Measurements from ENCODE around the gene UBE3D.
"Not testable (repeated sequence)": the region's sequence is repeated elsewhere in the genome, so short reads cannot be mapped to it uniquely, and the experiment has no call there.

UBE3D gene

GRCh38 chr6:82872185-82872584 is 193.5 kb downstream of the UBE3D start:
- no peak for DNase-seq (ENCODE audit: low read depth)

DNA sequence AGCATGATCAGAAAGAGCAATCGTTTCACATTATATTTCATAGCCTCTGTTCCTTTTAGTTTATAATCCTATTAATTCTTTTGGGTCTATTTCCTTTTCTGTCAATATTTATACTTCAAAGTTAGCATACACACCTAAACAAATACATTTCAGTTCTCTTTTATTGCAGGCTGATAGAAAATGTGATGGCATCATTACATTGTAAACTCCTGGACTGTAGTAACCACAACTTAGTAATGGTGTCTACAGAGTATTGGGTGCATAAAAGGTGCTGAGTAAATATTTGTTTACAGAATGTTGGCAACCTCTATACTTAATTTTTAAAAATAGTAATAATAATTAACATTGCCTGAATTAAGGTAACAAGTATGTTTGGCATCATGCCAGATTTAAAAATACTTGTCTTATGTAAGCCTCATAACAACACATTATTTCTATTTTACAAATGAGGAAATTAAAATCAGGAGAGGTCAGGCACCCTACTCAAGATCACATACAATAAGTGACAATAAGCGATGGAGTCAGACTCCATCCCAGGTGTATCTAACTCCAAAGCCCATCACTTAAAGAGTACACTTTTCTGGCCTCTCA is 195.0 kb downstream of the UBE3D start:
- DNase-seq (ENCODE audit: low read depth), result no peak

GRCh38 chr6:82869493-82869892 is 196.1 kb downstream of the UBE3D start:
- DNase-seq (ENCODE audit: low read depth), result no peak

DNA sequence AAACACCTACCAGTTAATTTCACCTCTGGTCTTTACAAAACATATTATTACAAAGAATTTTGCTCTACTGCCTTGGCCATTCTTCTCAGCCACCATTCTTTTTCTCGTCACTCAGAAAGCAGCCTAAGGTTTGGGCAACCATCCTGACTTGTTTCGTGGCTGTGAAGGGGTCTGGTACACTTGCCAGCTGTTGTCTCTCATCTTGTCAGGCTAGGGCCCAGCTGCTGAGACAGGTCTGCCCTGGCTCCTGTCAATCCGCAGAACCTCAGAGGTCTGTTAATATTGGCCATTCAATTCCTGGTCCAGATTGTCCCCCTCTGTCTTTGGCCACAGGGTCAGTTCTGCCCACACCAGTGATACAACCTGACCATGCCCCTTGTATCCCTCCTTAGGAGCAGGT is 197.7 kb downstream of the UBE3D start:
- no peak for DNase-seq (ENCODE audit: low read depth)

DNA sequence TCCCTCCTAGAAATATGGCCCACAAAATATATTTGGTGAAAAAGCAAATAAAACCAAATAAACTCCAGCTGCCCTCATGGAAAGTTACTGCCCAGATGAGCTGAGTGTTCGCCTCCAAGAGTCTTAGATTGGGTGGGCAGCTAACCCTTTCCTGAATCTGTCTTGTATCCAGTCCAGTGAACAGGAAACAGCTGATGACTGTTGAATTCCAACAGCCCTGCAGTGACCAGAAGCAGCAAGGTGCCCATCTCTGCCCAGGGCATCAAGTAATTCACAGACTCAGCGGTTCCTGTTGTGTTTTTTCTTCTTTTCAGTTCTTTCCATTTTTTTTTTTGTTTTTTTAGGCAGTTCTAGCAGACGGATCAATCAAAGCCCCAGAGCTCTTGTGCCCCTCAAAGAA is 199.2 kb downstream of the UBE3D start:
- no peak for DNase-seq (ENCODE audit: low read depth)

DNA sequence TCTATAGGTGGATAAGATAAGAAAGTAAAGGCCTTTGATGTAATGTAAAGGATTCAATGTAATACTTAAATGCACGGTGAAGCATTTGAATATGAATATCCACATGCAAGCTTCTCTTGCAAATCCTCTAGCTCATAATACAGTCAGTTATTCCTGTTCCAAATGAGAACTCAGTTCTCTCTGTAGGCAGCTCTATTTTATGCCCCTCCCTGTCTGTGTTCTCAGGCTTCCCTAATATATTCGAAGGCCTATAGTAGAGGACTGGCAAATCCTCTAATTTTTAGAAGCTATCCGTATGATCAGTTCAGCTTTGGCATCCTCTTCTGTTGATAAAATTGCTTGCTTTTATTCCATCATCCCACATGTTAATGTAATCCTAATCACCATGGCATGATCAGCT is 200.2 kb downstream of the UBE3D start:
- DNase-seq (ENCODE audit: low read depth), result no peak

DNA sequence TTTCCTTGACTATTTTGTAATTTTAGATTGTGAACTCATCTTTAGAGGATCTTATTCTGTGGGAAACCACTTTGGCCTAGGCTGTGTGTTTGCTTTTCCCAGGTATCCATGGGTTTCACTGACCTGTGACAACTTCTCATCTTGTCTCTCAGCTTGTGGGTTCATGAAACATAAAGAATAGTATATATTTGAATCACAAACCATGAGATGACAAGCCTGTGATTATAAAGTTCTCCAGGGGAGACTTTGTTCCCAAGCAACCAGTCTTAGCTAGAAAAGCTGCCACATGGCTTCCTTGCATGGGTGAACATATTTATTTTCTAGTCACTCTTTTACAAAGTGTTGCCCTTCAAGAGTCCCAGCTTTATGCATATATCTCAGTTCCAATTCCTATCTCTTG is 201.9 kb downstream of the UBE3D start:
- DNase-seq (ENCODE audit: low read depth), result no peak

- DNase-seq (ENCODE audit: low read depth), result no peak
Observed at GRCh38 chr6:82862543-82862942, 203.1 kb downstream of the UBE3D start.

- DNase-seq (ENCODE audit: low read depth), result no peak
Observed at GRCh38 chr6:82861121-82861520, 204.5 kb downstream of the UBE3D start.

- DNase-seq (ENCODE audit: low read depth), result not testable (repeated sequence)
Observed at GRCh38 chr6:82856077-82856476, 209.6 kb downstream of the UBE3D start.

DNA sequence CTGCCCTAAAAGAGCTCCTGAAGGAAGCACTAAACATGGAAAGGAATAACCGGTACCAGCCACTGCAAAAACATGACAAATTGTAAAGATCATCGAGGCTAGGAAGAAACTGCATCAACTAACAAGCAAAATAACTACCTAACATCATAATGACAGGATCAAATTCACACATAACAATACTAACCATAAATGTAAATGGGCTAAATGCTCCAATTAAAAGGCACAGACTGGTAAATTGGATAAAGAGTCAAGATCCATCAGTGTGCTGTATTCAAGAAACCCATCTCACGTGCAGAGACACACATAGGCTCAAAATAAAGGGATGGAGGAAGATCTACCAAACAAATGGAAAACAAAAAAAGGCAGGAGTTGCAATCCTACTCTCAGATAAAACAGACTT is 212.7 kb downstream of the UBE3D start:
- DNase-seq (ENCODE audit: low read depth), result not testable (repeated sequence)

GRCh38 chr6:82843291-82843885 is 222.3 kb downstream of the UBE3D start:
- no peak for DNase-seq (ENCODE audit: low read depth)

DNA sequence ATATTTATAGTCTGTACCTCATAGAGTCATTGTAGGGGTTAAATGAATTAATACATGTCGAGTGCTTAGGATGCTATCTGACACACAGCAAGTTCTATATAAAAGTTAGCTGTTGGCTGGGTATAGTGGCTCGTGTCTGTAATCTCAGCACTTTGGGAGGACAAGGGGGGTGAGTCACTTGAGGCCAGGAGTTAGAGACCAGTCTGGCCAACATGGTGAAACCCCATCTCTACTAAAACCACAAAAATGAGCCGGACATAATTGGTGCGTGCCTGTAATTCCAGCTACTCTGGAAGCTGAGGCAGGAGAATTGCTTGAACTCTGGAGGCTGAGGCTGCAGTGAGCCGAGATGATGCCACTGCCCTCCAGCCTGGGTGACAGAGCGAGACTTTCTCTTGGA is 222.9 kb downstream of the UBE3D start:
- DNase-seq (ENCODE audit: low read depth), result no peak
